SHP77 treated with DMSO at 0.1 percent for 48 hours (cell line): Measurements from ENCODE around the gene KISS1R.
"Not testable (repeated sequence)": the region's sequence is repeated elsewhere in the genome, so short reads cannot be mapped to it uniquely, and the experiment has no call there.

Experiments
- DNase-seq: peaks from one replicate; lab custom pipeline; 2025; lab: John Stamatoyannopoulos, UW

Gene KISS1R

DNA sequence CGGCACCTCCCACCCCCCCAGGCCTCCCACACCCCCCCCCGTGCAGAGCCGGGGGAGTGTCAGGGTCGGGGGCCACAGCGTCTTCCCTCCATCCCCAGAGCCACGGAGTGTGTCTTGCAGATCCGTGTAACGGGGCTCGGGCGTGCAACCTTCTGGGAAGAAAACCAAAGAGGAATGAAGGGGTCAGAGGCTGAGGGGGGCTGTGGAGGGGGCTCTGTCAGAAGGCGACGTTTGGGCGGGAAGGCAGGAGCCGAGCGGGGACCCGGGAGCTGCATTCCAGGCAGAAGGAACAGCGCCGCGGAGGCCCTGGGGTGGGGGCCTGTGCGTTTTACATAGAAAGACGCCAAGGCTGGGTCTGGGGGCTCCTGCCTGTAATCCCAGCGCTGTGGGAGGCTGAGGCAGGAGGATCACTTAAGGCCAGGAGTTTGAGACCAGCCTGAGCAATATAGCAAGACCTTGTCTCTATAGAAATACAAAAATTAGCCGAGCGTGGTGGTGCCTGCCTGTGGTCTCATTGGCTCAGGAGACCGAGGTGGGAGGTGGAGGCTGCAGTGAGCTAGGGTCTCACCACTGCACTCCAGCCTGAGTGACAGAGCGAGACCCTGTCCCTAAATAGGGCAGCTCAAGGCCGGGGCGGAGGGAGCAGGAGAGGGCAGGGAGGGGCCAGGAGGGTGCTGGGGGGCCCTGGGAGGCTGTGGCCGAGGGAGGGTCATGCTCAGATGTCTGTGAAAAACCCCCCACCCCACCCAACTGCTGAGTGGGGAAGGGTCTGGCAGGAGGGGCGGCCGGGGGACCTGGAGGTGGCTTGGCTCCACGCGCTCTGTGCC is 36.5 kb downstream of the KISS1R start:
- DNase-seq: no peak

DNA sequence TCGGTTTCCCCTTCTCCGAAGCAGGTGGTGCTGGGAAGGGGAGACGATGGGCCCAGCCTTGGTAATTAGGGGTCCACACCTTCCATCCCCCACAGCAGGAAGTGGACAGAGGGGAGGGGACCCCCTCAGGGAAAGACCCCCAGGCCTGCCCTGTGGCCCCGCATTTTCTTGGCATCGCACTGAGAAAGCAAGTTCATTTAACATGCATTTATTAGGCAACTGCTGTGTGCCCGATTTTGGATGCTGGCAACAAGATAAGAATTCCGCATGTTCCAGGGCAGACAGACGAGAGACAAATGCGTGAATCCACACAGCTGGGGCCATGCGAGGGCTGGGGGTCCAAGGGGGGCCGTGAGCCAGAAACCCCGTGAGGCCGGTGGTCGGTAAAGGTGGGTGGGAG is 37.1 kb downstream of the KISS1R start:
- no peak for DNase-seq

DNA sequence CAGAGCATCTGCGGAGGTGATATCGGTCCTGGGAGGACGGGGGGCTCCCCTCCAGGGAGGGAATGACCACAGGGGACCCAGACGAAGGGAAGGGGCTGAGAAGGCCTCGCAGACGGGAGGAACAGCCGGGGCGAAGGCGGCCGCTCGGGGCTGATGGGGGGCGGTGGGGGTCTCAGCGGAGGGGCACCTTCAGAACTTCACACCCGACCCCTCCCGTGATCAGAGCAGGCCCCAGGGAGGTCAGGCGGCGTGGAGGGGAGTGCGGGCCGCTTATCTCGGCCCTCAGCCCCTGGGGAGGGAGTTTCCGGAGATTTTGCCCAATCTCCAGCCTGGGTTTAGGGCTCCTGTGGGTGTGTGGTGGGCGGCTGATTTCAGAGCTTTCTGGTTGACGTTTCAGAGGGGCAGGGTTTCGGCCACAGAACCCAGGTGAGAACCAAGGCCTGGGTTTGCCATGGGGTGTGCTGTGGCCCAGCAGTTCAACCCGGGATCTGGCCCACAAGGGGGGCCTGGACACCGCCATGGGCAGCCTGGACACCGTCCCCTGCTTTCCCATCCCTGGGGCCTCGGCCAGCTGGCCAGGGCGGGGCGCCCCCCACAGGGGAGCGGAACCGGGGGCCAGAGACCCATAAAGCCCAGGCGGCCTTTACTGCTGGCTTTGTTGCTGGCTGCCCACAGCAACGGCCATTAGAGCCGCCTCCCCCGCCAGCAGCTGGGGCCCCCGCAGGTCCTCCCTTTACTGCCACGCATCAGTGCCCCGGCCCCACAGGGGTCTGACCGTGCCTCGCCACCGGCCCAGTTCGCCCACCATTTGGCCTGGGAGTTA is 37.8 kb downstream of the KISS1R start:
- no peak for DNase-seq

DNA sequence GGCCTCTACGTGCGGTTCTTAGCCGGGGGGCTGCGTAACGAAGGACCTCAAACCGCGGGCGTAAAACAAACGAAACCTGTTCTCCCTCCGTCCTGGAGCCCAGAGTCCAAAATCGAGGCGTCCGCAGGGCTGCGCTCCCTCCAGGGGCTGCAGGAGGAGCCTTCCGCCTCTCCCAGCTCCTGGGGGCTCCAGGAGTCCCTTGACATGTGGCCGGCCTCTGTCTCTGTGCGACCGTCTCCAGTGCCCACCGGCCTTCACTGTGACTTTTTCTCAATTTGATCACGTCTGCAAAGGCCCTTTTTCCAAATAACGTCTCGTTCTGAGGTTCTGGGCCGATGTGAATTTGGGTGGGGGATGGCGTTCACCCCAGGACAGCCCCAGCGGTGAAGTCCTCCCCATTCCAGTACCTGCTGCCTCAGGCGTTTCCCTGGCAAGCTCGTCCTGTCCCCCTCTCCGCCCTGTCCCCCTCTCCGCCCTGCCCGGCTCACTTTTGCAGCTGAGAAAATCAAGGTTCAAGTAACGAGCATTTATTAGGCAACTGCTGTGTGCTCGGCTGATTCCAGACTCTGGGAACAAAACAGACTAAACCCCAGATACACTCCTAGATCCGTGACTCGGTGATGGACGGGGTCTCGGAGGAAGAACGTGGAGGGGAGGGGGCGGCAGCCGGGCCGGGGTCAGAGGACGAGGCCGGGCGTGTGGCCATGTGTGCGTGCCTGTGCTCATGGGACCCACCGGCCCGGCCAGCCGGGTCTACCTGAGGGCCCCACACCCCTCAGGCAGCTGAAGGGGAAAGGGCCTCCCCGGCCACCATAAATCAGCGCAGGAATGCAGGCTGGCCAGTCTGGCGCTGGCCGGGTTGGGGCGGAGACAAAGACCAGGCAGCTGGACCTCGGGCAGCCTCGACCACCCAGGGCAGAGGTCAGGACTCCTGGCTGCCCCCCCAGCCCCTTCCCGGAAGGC is 39.0 kb downstream of the KISS1R start:
- DNase-seq: no peak

DNA sequence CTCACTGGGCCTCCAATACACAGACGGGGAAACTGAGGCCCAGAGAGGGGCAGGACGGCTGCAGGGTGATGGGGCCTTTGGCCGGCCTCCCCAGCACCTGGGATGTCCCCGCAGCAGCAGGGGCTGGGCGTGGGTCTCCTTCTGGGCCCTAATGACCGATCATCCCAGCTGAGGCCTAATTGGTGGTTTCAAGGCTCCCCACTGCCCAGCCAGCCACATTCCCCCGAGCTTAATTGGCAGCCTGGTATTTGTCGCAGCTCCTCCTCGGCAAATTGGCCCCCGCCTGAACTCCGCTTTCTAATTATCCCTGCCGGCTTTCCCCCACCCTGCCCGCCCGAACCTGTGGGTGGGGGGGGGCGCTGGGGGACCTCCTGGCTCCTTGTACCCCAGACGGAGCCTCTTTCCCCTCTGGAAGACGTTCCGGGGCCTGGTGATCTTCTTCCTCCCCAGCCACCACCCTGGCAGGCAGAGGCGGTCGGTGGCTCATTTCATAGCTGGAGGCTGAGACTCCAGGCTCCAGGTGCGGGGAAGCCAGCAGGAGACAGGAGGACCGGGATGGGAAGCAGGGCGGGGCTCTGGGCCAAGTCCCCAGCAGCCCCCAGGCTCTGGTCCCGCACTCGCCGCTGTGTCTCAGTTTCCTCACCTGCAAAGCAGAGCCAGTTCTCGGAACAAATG is 39.8 kb downstream of the KISS1R start:
- no peak for DNase-seq

DNA sequence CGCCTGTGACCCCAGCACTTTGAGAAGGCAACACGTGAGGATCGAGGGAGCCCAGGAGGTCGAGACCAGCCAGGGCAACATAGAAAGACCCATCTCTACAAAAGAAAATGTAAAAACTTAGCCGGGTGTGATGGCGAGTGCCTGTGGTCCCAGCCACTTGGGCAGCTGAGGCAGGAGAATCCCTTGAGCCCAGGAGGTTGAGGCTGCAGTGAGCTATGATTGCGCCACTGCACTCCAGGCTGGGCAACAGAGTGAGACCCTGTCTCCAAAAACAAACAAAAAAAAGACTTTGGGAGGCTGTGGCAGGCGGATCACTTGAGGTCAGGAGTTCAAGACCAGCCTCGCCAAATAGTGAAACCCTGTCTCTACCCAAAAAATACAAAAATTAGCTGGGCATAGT is 40.4 kb downstream of the KISS1R start:
- DNase-seq: not testable (repeated sequence)

DNA sequence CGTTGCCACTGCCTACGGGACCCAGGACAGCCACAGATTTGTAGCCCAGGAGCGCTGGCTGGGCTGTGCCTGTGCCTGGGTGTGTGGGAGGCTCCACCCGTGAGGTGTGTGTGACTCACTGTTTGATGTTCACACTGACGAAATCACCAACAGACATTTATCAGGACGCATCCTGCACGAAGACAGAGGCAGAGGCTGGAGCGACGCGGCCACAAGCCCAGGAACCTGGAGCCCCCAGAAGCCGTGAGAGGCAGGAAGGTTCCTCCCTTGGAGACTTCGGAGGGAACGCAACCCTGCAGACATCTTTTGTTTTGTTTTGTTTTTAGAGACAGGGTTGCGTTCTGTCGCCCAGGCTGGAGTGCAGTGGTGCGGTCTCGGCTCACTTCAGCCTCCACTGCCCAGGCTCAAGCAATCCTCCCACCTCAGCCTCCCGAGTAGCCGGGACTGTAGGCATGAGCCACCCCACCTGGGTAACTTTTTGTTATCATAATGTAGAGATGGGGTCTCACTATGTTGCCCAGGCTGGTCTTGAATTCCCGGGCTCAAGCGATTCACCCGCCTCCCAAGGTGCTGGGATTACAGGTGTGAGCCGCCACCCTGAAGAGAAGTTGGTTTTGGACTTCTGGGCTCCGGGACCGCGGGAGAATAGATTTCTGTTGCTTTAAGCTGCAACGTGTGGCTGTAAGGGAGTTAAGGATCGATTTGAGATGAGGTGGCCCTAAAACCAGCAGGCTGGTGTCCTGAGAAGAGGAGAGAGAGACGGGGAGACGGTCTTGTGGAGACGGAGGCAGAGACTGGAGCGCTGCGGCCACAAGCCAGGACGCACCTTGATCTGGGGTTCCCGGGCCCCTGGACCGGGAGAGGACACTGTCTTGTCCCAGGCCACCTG is 42.1 kb downstream of the KISS1R start:
- DNase-seq: no peak

DNA sequence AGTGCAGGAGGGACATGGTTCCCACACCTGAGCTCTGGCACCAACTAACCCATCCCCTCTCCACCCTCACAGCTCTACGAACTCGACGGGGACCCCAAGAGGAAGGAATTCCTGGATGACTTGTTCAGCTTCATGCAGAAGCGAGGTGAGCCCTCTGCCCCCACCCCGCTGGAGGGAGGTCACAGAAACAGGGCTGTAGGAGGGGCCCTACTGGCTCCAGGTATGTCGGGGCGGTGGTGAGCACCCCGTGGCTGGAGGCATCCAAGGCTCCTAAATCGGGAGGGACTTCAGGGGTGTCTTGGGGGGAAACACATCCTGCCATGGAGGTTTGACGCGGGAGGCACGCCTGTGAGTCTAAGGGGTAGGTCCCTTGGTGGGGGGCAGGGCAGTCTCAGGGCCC is 42.9 kb downstream of the KISS1R start:
- DNase-seq: no peak

DNA sequence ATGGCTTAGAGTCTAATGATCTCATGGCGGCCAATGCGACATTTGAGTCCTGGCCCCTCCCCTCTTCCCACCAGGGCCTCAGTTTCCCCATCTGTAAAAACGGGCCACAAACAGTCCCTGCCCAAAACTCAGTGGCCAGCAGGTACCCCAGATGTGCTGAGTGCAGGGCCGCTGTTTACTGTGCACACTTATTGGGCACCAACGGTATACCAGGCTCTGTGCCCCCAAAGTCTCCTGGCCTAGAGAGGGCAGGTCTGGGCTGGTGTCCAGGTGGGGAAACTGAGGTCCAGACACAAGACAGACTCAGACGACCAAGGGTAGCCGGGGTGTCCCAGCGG is 43.4 kb downstream of the KISS1R start:
- DNase-seq: no peak

DNA sequence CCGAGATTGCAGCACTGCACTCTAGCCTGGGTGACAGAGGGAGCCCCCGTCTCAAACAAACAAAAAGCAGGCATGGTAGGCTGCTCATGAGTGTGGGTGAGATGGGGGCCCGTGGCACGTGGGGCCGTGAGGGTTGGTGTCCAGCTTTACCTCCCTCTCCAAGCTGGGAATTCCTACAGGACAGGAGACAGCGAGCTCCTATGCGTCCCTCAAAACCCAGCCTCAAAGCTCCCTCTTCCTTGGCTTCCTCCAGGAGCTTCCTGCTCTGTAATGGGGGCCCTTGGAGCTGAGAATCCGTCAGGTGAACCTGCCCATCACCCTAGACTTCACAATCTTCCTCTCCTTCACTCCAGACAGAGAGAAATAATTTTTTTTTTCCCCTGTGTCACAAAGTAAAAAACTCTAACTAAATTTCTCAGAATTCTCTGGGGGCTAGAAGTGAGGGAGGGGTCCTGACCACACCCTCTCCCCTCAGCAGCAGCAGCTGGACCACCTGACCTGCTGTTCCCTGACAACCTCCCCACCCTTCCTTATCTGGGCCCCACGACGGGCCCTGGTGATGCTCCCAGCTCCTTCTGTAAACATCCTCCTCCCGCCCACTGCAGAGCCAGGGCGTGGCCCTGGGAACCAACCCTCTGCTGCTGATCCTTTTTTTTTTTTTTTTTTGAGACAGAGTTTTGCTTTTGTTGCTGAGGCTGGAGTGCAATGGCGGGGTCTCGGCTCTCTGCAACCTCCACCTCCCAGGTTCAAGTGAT is 44.9 kb downstream of the KISS1R start:
- no peak for DNase-seq

DNA sequence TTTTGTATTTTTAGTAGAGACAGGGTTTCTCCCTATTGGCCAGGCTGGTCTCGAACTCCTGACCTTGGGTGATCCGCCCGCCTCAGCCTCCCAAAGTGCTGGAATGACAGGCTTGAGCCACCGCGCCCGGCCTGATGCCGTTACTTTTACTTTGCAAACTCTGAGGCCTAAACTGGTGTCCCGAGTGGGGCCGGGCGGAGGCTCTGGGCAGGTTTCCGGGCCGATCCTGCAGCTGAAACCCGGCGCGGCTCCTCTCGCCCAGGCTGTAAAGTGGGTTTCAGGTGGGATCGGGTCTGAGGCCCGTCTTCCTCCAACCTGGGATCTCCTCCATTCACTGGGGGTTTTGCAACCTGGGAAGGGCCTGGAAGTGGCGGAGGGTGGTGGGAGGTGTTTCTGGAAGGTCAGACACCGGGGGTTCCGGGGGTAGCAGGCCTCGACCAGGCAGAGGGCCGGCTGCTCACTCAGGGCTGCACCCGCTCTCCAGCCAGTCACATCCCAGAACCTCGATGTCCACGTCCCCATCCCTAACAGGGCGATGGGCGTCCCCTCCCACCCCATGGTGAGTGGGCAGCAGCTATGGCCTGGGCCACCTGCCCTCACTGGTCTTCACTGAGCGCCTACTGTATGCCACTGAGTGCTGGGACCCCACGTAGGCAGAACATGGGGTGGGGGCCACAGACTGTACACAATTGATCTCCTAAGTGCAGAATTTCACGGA is 45.7 kb downstream of the KISS1R start:
- no peak for DNase-seq

DNA sequence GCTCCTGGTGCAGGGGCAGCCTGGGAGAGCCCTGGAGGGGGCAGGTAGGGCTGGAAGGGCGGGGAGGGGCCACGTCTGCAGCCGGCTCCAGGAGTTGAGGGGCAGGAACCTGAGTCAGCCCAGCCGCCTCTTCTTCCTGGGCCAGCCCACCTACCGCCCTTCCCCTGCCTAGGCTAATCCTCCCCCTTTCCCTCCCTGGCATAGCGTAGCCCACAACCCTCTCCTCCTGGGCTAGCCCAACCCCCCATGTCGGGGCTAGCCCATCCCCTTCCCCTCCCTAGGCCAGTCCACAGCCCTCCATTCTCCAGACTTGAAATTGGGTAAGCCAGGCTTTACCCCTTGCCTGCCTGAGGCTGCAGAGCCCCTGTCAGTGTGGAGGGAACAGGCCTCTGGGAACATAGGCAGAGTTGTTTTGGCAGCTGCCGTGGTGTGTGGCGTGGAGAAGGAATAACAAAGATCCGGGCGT is 46.4 kb downstream of the KISS1R start:
- no peak for DNase-seq

DNA sequence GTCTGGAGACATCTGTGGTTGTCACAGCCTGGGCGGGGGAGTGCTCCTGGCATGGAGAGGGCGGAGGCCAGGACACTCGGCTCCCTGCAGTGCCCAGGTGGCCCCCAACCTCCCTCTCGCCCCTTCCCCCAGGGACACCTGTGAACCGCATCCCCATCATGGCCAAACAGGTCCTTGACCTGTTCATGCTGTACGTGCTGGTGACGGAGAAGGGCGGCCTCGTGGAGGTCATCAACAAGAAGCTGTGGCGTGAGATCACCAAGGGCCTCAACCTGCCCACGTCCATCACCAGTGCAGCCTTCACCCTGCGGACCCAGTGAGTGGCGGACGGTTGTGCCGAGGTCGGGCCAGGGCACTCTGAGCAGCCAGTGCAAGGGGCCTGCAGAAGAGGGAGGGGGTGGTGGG is 47.0 kb downstream of the KISS1R start:
- DNase-seq: no peak

DNA sequence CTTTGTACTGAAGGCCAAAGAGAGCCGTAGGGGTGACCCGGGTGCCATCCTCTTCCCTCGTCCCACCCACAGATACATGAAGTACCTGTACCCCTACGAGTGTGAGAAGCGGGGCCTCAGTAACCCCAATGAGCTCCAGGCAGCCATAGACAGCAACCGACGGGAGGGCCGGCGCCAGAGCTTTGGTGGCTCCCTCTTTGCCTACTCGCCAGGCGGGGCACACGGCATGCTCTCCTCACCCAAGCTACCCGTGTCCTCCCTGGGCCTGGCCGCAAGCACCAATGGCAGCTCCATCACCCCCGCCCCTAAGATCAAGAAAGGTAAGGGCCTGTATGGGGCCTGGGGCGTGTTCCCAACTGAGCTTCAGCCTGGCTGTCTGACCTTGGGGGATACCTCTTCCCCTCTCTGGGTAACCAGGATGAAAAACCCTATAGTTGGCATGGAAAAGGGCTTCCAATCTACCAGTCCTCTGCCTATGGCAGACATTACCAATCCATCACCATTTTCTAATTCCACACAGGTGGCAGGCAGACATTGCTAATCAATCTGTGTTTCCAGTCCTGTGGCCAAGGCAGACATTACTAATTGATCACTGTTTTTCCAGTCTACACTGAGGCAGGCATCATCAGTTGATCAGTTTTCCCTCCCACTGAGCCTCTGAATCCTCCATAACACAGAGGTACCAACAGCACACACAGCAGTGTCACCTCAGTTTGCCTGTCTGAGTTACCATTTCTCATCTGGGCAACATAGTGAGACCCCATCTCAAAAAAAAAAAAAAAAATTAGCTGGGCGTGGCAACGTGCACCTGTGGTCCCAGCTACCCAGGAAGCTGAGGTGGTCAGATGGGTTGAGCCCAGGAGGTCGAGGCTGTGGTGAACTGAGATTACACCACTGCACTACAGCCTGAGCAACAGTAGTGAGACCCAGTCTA is 47.9 kb downstream of the KISS1R start:
- DNase-seq: no peak

DNA sequence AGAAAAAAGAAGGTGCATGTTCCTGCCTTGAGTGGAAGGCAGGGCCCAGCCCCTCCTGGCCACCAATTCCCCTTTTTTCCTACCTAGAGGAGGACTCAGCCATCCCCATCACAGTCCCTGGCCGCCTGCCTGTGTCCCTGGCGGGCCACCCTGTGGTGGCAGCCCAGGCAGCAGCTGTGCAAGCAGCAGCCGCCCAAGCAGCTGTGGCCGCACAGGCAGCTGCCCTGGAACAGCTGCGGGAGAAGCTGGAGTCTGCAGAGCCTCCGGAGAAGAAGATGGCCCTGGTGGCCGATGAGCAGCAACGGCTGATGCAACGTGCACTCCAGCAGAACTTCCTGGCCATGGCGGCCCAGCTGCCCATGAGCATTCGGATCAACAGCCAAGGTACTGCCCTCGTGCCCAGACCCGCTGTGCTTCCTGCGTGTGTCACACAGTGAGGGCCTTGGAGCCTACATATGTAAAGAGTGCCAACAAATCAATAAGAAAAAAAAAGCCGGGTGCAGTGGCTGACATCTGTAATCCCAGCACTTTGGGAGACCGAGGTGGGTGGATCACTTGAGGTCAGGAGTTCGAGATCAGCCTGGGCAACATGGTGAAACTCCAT is 49.5 kb downstream of the KISS1R start:
- DNase-seq: no peak
